Osteocyte (in vitro differentiated cells): ENCODE data around the gene MYH9. TPM values are rescaled to one million over a fixed set of nuclear protein-coding genes. Genes with fewer than 3 reads are reported as not detected.

ENCODE experiments used
- DNase-seq: peaks from one replicate; pipeline ENCODE4 v3.0.0; 2021; ENCODE audit warnings: mixed read lengths; ENCODE audit not compliant: unreplicated experiment; ENCODE audit errors: extremely low spot score
- H3K27ac Mint-ChIP-seq: one replicate; pipeline ENCODE4 v1.8.0; 2021; ENCODE audit warnings: mild to moderate bottlenecking, mixed read lengths; ENCODE audit not compliant: unreplicated experiment
- H3K27me3 Mint-ChIP-seq: one replicate; pipeline ENCODE4 v1.8.0; 2021; ENCODE audit warnings: mixed read lengths; ENCODE audit not compliant: unreplicated experiment
- H3K36me3 Mint-ChIP-seq: one replicate; pipeline ENCODE4 v1.8.0; 2021; ENCODE audit warnings: mixed read lengths; ENCODE audit not compliant: unreplicated experiment
- H3K4me1 Mint-ChIP-seq: one replicate; pipeline ENCODE4 v1.8.0; 2021; ENCODE audit warnings: mixed read lengths; ENCODE audit not compliant: unreplicated experiment
- H3K4me3 Mint-ChIP-seq: one replicate; pipeline ENCODE4 v1.8.0; 2021; ENCODE audit warnings: mild to moderate bottlenecking, moderate library complexity, mixed read lengths; ENCODE audit not compliant: unreplicated experiment
- H3K9me3 Mint-ChIP-seq: one replicate; pipeline ENCODE4 v1.8.0; 2021; ENCODE audit warnings: mixed read lengths; ENCODE audit not compliant: unreplicated experiment
- CTCF ChIP-seq: fragments of 200-600 bp; sonication (generic); IDR thresholded peaks from 2 replicates; pipeline ENCODE4 v1.5.0; 2021; ENCODE audit warnings: antibody characterized with exemption, mild to moderate bottlenecking, moderate library complexity
- total RNA-seq: library from RNA; stranded (reverse); gene quantifications from 2 replicates; pipeline ENCODE4 v1.2.1, GENCODE V29; 2021

The MYH9 gene
- total RNA-seq, 1 donor from 2014 or later = 938 TPM

- Mint-ChIP-seq H3K4me3 (peak overlapping the region; percentile 61), H3K36me3 (peaks cover 48% of the 10 kb centered on the region)
- no peak for TF ChIP-seq CTCF
These were observed 56.4 kb downstream of the MYH9 start for GRCh38 chr22:36331306-36331911.

GRCh38 chr22:36330655-36331305, 57.0 kb downstream of the MYH9 start:
- peaks cover 97% of the 10 kb centered on the region for H3K4me1 Mint-ChIP-seq
- TF ChIP-seq CTCF = no peak
- no peaks in the 10 kb centered on the region for H3K27me3 Mint-ChIP-seq
- no peaks in the 10 kb centered on the region for H3K9me3 Mint-ChIP-seq
- DNase-seq = no peak
- peak overlapping the region; percentile 61 for H3K4me3 Mint-ChIP-seq
- H3K27ac Mint-ChIP-seq = peak overlapping the region; percentile 100
- H3K36me3 Mint-ChIP-seq = peaks cover 48% of the 10 kb centered on the region

More at GRCh38 chr22:36331306-36331911, 56.4 kb downstream of the MYH9 start:
- Mint-ChIP-seq H3K27me3 (no peaks in the 10 kb centered on the region), H3K9me3 (no peaks in the 10 kb centered on the region), H3K27ac (peak overlapping the region; percentile 100), H3K4me1 (peaks cover 98% of the 10 kb centered on the region)
- DNase-seq = no peak

DNA sequence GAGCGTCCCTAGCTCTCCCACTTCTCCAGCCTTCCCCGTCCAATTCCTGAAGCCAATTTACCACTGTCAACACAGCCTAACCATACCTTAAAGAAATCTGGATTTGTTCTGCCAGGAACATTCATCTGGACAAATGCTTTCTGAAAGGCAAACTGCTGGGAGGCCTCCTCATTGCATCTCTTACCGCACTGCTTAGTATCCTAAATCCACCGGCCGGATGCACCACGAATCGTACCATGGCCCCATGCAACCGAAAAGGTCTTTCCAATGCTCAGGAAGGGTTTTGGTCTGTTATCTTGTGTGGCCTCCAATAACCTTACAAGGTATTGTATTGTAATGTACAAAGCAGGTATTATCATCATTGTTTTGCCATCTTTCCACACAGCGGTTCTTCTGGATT, 57.6 kb downstream of the MYH9 start:
- no peak for DNase-seq
- Mint-ChIP-seq H3K27me3 (no peaks in the 10 kb centered on the region), H3K36me3 (peaks cover 44% of the 10 kb centered on the region), H3K27ac (peak overlapping the region; percentile 100), H3K4me1 (peaks cover 97% of the 10 kb centered on the region), H3K4me3 (peak overlapping the region; percentile 34), H3K9me3 (no peaks in the 10 kb centered on the region)
- no peak for TF ChIP-seq CTCF

DNA sequence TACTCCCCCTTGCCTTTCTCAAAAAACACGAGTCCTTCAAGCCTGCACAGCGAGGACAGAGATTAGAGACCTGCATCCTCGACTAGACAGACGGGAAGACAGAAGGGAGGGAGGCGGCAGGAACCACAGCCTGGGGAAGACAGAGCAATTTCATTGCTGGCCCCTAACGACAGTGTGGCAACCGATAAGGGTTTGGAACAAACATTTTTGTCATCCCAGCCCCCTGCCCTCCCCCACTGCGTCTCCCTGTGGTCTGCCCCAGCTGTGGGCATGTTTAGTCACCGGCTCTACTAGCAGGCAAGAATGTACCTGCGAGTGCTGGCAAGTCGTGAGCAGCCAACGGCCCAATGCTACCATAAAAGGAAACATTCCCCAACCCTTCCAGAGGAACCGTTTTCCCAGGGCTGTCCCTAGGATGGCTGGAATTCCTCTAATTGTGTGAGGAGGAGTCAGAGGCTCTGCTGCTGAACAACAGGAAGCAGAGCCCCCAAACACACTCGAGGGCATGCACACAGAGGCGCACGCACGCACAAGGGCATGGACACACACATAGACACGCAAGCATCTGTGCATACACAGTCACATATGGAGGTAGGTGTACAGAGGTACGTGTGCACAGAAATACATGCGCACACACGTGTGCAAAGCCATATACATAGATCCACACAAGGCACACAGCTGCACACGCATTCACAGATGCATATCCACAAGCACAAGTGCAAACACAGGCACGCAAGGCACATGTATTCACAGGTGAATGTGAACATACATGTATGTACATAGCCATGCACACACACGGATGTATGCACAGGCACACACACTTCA, 58.3 kb downstream of the MYH9 start:
- Mint-ChIP-seq H3K4me1 (peaks cover 97% of the 10 kb centered on the region), H3K27ac (peak overlapping the region; percentile 100), H3K36me3 (peaks cover 41% of the 10 kb centered on the region), H3K27me3 (no peaks in the 10 kb centered on the region), H3K4me3 (peak overlapping the region; percentile 58), H3K9me3 (no peaks in the 10 kb centered on the region)
- DNase-seq = no peak
- no peak for TF ChIP-seq CTCF
